Nephron (organoid): ENCODE measurements around the gene DIP2C.

ENCODE experiments used
- H3K27ac Mint-ChIP-seq, 3 experiments: 2 replicates each; pipeline ENCODE4 v1.8.0; 2020; ENCODE audit warnings: mixed read lengths in 3 of 3, mild to moderate bottlenecking in 2 of 3, moderate library complexity in 1 of 3
- H3K27me3 Mint-ChIP-seq: 2 replicates; pipeline ENCODE4 v1.8.0; 2021; ENCODE audit warnings: low read depth, mild to moderate bottlenecking, moderate library complexity, mixed read lengths
- H3K36me3 Mint-ChIP-seq: 2 replicates; pipeline ENCODE4 v1.8.0; 2020; ENCODE audit warnings: low read depth, mixed read lengths
- H3K4me1 Mint-ChIP-seq: 2 replicates; pipeline ENCODE4 v1.8.0; 2020; ENCODE audit warnings: mixed read lengths
- H3K4me3 Mint-ChIP-seq, 3 experiments: 2 replicates each; pipeline ENCODE4 v1.8.0; 2020; ENCODE audit warnings: mild to moderate bottlenecking in 3 of 3, mixed read lengths in 3 of 3, moderate library complexity in 2 of 3
- H3K9me3 Mint-ChIP-seq: 2 replicates; pipeline ENCODE4 v1.8.0; 2020; ENCODE audit warnings: mixed read lengths
- CTCF ChIP-seq, 3 experiments: fragments of 200-600 bp; sonication (generic); IDR thresholded peaks; one replicate each; pipeline ENCODE4 v1.5.0; 2021; ENCODE audit warnings: antibody characterized with exemption in 3 of 3; ENCODE audit not compliant: unreplicated experiment in 3 of 3

DIP2C gene

GRCh38 chr10:718143-718700 is 28.8 kb upstream of the DIP2C start:
- TF ChIP-seq CTCF (IDR thresholded peaks at IDR 0.05; ENCODE audit: unreplicated experiment in 3 of 3): no peak
- Mint-ChIP-seq H3K27ac (no peak overlapping the region), H3K4me3 (no peak overlapping the region), H3K36me3 (no peaks in the 10 kb centered on the region), H3K27me3 (peaks cover 9% of the 10 kb centered on the region), H3K4me1 (no peaks in the 10 kb centered on the region), H3K9me3 (peaks cover 19% of the 10 kb centered on the region)

GRCh38 chr10:717458-717857 is 28.0 kb upstream of the DIP2C start:
- Mint-ChIP-seq H3K36me3 (no peaks in the 10 kb centered on the region), H3K4me3 (no peak overlapping the region), H3K27ac (no peak overlapping the region), H3K4me1 (no peaks in the 10 kb centered on the region), H3K27me3 (peaks cover 5% of the 10 kb centered on the region), H3K9me3 (peaks cover 21% of the 10 kb centered on the region)
- no peak for TF ChIP-seq CTCF (IDR thresholded peaks at IDR 0.05; ENCODE audit: unreplicated experiment in 3 of 3)

GRCh38 chr10:716821-717220 is 27.4 kb upstream of the DIP2C start:
- Mint-ChIP-seq H3K9me3 (peaks cover 21% of the 10 kb centered on the region), H3K4me3 (no peak overlapping the region), H3K27ac (no peak overlapping the region), H3K27me3 (peaks cover 8% of the 10 kb centered on the region), H3K4me1 (no peaks in the 10 kb centered on the region), H3K36me3 (no peaks in the 10 kb centered on the region)
- no peak for TF ChIP-seq CTCF (IDR thresholded peaks at IDR 0.05; ENCODE audit: unreplicated experiment in 3 of 3)

DNA sequence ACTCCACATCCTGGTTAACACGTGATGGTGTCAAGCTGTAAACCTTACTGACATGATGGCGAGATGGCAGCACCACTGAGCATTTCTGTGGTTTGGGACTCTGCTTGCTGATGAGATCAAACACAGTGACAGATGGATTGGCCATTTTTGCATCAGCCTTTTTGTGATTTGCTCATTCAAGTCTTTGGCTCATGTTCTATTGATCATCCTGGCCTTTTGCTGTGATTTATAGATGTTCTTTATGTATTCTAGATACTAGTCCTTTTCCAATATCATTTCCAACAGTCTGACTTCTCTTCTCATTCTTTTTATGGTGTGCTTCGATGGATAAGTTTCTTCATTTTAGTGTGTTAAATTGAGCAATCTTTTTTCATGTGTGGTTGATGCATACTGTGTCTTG is 24.7 kb upstream of the DIP2C start:
- H3K27ac Mint-ChIP-seq: no peak overlapping the region
- H3K9me3 Mint-ChIP-seq: peaks cover 21% of the 10 kb centered on the region
- H3K4me3 Mint-ChIP-seq: no peak overlapping the region
- TF ChIP-seq CTCF (IDR thresholded peaks at IDR 0.05; ENCODE audit: unreplicated experiment in 3 of 3): no peak
- H3K36me3 Mint-ChIP-seq: no peaks in the 10 kb centered on the region
- H3K4me1 Mint-ChIP-seq: no peaks in the 10 kb centered on the region
- peaks cover 9% of the 10 kb centered on the region for H3K27me3 Mint-ChIP-seq

- Mint-ChIP-seq H3K4me1 (no peaks in the 10 kb centered on the region), H3K27ac (no peak overlapping the region), H3K9me3 (peaks cover 21% of the 10 kb centered on the region), H3K36me3 (no peaks in the 10 kb centered on the region), H3K4me3 (no peak overlapping the region), H3K27me3 (peaks cover 3% of the 10 kb centered on the region)
- TF ChIP-seq CTCF (IDR thresholded peaks at IDR 0.05; ENCODE audit: unreplicated experiment in 3 of 3): no peak
Observed at GRCh38 chr10:712575-712974, 23.1 kb upstream of the DIP2C start.

DNA sequence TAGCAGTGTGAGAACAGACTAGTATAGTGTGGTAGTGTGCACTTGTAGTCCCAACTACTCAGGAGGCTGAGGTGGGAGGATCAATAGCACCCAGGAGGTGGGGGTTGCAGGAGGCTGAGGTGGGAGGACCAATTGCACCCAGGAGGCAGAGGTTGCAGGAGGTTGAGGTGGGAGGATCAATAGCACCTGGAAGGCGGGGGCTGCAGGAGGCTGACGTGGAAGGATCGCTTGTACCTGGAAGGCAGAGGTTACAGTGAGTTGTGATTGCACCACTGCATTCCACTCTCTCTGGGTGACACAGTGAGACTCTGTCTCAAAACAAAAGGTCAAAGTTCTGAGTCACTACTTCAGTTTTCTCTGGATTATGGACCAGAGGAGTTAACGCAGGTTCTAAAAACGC is 22.6 kb upstream of the DIP2C start:
- TF ChIP-seq CTCF (IDR thresholded peaks at IDR 0.05; ENCODE audit: unreplicated experiment in 3 of 3): no peak
- H3K4me1 Mint-ChIP-seq: no peaks in the 10 kb centered on the region
- peaks cover 21% of the 10 kb centered on the region for H3K9me3 Mint-ChIP-seq
- H3K36me3 Mint-ChIP-seq: no peaks in the 10 kb centered on the region
- H3K4me3 Mint-ChIP-seq: no peak overlapping the region
- peaks cover 5% of the 10 kb centered on the region for H3K27me3 Mint-ChIP-seq
- H3K27ac Mint-ChIP-seq: no peak overlapping the region
